Choroid plexus epithelial cell (primary cell): ENCODE results near the gene EMILIN3.

Experiments used
- DNase-seq: peaks from one replicate; pipeline ENCODE4 v3.0.0-alpha.2; 2010; ENCODE audit warnings: low read depth
- H3K4me3 ChIP-seq: 2 replicates; pipeline ENCODE4 v1.5.1; 2011; ENCODE audit warnings: low read depth, mild to moderate bottlenecking, control low read depth, low read length, moderate library complexity
- TF ChIP-seq, protein P1 (sequence below): conservative IDR thresholded peaks from 2 replicates; pipeline ENCODE4 v1.5.1; 2011; ENCODE audit warnings: low read depth, mild to moderate bottlenecking, control low read depth, inconsistent platforms, low read length, moderate library complexity

The EMILIN3 gene

DNA sequence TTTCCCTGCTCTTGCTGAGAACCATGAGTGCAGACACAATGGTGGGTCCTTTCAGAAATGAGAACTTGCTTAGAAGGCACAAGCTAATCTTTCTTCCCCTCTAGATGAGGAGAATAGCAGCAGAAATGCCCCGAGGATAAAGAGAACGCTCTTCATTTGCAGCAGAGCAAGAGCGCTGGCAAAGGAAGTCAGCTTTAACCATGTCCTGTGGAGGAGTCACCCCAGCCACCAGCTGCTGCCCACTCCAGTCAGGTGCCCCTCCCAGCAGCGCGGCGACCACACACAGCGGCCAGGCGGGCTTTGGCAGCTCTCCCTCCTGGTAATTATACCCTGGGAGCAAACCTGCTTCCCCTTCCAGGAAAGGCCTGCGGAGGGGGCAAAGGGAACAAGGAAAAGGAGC, 42.4 kb upstream of the EMILIN3 start:
- TF ChIP-seq, protein P1, sequence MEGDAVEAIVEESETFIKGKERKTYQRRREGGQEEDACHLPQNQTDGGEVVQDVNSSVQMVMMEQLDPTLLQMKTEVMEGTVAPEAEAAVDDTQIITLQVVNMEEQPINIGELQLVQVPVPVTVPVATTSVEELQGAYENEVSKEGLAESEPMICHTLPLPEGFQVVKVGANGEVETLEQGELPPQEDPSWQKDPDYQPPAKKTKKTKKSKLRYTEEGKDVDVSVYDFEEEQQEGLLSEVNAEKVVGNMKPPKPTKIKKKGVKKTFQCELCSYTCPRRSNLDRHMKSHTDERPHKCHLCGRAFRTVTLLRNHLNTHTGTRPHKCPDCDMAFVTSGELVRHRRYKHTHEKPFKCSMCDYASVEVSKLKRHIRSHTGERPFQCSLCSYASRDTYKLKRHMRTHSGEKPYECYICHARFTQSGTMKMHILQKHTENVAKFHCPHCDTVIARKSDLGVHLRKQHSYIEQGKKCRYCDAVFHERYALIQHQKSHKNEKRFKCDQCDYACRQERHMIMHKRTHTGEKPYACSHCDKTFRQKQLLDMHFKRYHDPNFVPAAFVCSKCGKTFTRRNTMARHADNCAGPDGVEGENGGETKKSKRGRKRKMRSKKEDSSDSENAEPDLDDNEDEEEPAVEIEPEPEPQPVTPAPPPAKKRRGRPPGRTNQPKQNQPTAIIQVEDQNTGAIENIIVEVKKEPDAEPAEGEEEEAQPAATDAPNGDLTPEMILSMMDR: no peak
- DNase-seq: no peak
- H3K4me3 ChIP-seq: no peak overlapping the region

DNA sequence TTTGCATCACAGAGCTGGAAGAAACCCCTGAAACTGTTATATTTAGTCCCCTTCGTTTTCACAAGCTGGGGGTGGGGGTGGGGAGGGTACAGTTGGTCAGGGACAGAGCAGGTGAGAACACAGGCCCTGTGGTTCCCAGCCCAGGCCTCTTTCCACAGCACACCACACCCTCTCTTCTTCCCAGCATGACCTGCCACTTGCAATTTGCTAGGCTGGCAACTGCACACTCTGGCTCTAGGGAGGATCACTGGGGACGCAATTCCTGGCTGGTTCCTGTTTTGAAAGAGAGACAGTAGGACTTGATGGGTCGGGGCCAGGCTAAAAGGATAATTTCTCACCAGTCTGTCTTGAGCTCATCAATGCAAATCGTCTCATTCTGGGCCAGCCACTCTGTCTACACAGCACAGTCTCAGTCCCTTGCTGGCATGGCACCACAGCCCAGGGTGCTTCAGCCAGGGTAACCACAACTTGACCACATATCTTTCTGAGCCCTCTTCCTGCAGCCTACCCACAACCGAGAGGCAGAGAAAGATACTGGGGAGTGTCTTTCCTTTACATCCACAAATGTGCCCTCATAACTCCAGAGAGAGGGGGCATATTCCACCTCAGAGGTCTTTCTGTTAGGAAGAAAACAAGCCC, 41.7 kb upstream of the EMILIN3 start:
- H3K4me3 ChIP-seq: no peak overlapping the region
- TF ChIP-seq, protein P1: no peak
- no peak for DNase-seq

DNA sequence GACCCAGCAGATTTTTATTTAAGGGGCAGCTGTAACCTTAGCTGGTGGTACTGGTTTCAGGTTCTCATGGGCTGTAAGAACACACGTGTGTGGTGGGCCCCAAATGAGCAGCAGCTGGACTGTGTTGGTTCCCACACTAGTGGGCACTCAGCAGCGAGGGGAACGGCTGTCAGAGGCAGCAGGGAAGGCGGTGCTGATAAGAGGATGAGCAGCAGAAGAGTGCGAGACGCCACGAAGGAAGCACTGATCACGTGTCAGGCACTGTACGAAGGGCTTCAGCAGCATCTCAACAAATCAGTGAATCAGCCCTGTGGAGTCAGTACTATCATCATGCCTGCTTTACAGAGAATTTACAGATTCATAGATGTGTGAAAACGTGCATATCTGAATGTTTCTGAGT, 41.0 kb upstream of the EMILIN3 start:
- no peak for DNase-seq
- TF ChIP-seq, protein P1: no peak
- no peak overlapping the region for H3K4me3 ChIP-seq

DNA sequence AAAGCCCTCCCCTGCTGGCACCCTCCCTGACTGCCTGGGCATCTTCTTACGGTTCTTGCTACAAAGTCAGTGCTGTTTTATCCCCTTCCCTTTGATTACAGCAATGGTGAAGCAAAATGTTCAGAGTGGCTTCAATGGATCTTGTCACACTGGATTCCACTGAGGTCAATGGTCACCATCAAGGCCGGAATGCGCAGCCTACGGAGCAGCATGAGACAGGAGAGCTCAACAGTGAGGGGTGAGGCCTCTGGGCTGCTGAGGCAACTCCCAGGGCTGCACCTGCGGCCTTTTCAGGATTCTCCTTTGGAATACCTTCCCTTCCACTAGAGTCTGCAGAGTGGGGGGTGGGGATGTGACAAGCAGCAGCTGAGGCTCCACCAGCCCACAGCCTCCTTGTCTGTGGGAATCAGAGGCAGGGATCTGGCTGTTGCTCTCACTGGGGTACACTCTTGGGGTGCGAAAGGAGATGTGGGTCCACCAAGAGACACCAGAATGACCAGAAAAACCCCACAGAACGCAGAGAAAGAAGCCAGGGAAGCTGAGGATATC, 40.4 kb upstream of the EMILIN3 start:
- DNase-seq: no peak
- TF ChIP-seq, protein P1: no peak
- H3K4me3 ChIP-seq: no peak overlapping the region

DNA sequence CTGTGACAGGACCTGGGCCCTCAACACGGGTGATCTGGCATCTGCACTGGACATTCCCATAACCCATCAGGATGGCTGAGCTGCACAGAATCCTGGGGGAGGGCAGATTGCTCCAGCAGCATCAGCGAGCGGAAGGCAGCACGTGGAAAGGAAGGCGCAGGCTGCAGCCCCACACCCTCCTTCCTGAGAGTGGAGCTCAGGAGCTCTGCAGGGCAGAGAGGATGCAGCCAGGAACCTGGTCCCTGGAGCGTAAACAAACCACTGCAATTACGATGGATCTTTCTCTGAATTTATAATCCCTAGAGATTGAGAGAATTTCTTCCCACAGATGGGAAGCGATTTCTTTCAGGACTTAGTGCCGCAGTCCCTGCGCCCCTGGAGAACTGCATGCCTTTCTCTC, 39.7 kb upstream of the EMILIN3 start:
- TF ChIP-seq, protein P1: no peak
- DNase-seq: no peak
- H3K4me3 ChIP-seq: no peak overlapping the region

DNA sequence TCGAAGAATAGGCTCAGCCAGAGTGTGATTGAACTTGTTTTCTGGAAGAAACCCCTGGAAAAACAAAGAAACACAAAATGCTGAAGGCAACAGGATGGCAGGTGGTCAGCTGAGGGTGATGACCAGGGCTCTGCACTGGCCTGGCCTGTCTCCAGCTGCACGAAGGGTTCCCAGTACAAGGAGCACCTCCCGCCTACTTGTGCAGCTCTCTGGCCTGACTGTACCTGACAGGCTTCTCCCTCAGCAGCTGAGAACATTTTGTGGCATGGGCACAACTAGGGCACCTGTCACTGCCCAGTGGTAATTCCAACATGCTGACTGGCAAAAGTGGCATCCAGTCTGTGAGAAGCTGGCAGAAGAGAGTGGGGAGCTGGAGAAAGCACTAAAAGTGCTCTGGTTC, 38.8 kb upstream of the EMILIN3 start:
- DNase-seq: no peak
- TF ChIP-seq, protein P1: no peak
- no peak overlapping the region for H3K4me3 ChIP-seq

DNA sequence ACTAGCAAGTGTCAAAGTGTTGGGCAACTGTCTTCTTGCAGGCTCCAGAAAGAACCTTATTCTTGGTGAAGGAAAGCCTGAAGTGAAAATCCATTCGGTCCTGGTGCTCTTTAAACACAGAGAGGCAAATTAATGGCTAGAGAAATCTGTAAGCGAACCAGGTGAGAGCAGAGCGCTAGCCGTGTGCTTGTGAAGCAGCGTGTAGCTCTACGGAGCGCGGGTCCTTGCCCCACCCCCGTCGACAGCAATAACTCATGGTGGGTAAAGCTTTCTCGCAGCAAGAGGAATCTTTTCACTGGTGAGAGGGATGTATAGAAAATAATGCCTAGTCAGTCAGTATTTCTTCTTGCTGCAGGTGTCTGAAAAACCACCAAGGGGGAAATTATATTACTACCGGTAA, 37.0 kb upstream of the EMILIN3 start:
- TF ChIP-seq, protein P1: no peak
- no peak overlapping the region for H3K4me3 ChIP-seq
- no peak for DNase-seq
